D721Med (cell line): ENCODE measurements around the gene FOXN1.

Source experiments
- DNase-seq: peaks from one replicate; pipeline ENCODE4 v3.0.0; 2011; ENCODE audit warnings: low spot score; ENCODE audit not compliant: insufficient read length
- FAIRE-seq: peaks from 2 replicates; lab custom pipeline; 2011; peaks lifted over from hg19 to GRCh38; lab: Jason Lieb, UNC
- CTCF ChIP-seq: IDR thresholded peaks from 2 replicates; pipeline ENCODE4 v1.5.1; 2012; ENCODE audit warnings: mild to moderate bottlenecking, control low read depth; ENCODE audit not compliant: insufficient read depth; ENCODE audit errors: missing control alignments

The FOXN1 gene

GRCh38 chr17:28570716-28571360 is 64.7 kb downstream of the FOXN1 start:
- no peak for DNase-seq
- FAIRE-seq = no peak
- TF ChIP-seq CTCF = no peak

GRCh38 chr17:28571361-28572122 is 65.4 kb downstream of the FOXN1 start, which contains the start of gene PIGS:
Gene PIGS (minus strand): TSS chr17:28571524. CDS start chr17:28571496, 28 bp downstream.
- FAIRE-seq (no peak), DNase-seq (peak; percentile 97)
- no peak for TF ChIP-seq CTCF

- FAIRE-seq (no peak), DNase-seq (no peak)
- TF ChIP-seq CTCF = no peak
These were observed 66.3 kb downstream of the FOXN1 start for GRCh38 chr17:28572259-28573039.

GRCh38 chr17:28573040-28573380 is 66.9 kb downstream of the FOXN1 start:
- TF ChIP-seq CTCF = no peak
- FAIRE-seq (no peak), DNase-seq (no peak)

- DNase-seq (no peak), FAIRE-seq (no peak)
- TF ChIP-seq CTCF = no peak
These were observed 67.4 kb downstream of the FOXN1 start for GRCh38 chr17:28573521-28573920.

- no peak for TF ChIP-seq CTCF
- DNase-seq (no peak), FAIRE-seq (no peak)
These were observed 67.9 kb downstream of the FOXN1 start for GRCh38 chr17:28573966-28574480.
